K562 (cell line): ENCODE measurements around the gene CALY. TPM values are rescaled to one million over a fixed set of nuclear protein-coding genes. Genes with fewer than 3 reads are reported as not detected.

Experiments
- ATAC-seq: fragments of 200-7000 bp; cut with Tn5 transposase; 3 replicates; pipeline ENCODE4 v1.9.1; 2020; ENCODE audit warnings: moderate library complexity
- BruUV-seq: library from RNA; stranded (reverse); fragments of 400-500 nt; replicated peaks from 2 replicates; lab custom pipeline; 2021; lab: Mats Ljungman, UMichigan
- CTCF ChIA-PET: fragments of 300-600 bp; formaldehyde crosslinking; extraction: SDS; loops from one replicate; lab custom pipeline; 2021; ENCODE audit warnings: low intra/inter-chr PET ratio; lab: Yijun Ruan, JAX
- POLR2A ChIA-PET: fragments of 300-600, 350-650 bp; sonication (Branson Sonifier 250); formaldehyde crosslinking; extraction: SDS; loops from one replicate; lab custom pipeline; 2021; ENCODE audit warnings: antibody characterized with exemption, inconsistent platforms; lab: Yijun Ruan, JAX
- DNase-seq, 4 experiments: peaks; one replicate each; pipeline versions ENCODE4 v3.0.0 to v3.0.0-alpha.2; 2011 to 2018; ENCODE audit warnings: low spot score in 3 of 4, mixed read lengths in 3 of 4; ENCODE audit errors: extremely low read depth in 1 of 4
- FAIRE-seq: peaks from 2 replicates; lab custom pipeline; 2011; peaks lifted over from hg19 to GRCh38; lab: Jason Lieb, UNC
- H2AFZ ChIP-seq: 2 replicates; pipeline ENCODE4 v1.6.0; 2011; ENCODE audit warnings: low read depth, low read length, control low read depth, inconsistent platforms
- H3K27ac ChIP-seq: fragments of 200-600 bp; 3 replicates; pipeline ENCODE4 v1.8.0; 2011; ENCODE audit warnings: low read depth, mild to moderate bottlenecking, control low read depth, inconsistent platforms, low read length, moderate library complexity, mixed read lengths; ENCODE audit errors: extremely low read depth
- H3K27me3 ChIP-seq, 2 experiments: fragments of 300-600 bp in 1 of 2; 2 replicates in 1 of 2; 3 replicates in 1 of 2; pipeline versions ENCODE4 v1.6.0 to v1.8.0; 2011; ENCODE audit warnings: inconsistent platforms in 2 of 2, low read length in 2 of 2, mild to moderate bottlenecking in 1 of 2, mixed read lengths in 1 of 2, moderate library complexity in 1 of 2; ENCODE audit not compliant: control insufficient read depth in 2 of 2, insufficient read depth in 2 of 2
- H3K36me3 ChIP-seq: fragments of 300-600 bp; 3 replicates; pipeline ENCODE4 v1.8.0; 2011; ENCODE audit warnings: mild to moderate bottlenecking, low read length, inconsistent platforms; ENCODE audit not compliant: control insufficient read depth, insufficient read depth
- H3K4me1 ChIP-seq, 2 experiments: fragments of 200-600 bp in 1 of 2; replicated peaks in 1 of 2; 2 replicates in 1 of 2; 3 replicates in 1 of 2; pipeline versions ENCODE4 v1.5.1 to v1.8.0; 2011; ENCODE audit warnings: inconsistent platforms in 2 of 2, low read length in 2 of 2, mild to moderate bottlenecking in 1 of 2, mixed read lengths in 1 of 2, moderate library complexity in 1 of 2; ENCODE audit not compliant: control insufficient read depth in 2 of 2, insufficient read depth in 2 of 2
- H3K4me2 ChIP-seq: 2 replicates; pipeline ENCODE4 v1.6.1; 2011; ENCODE audit warnings: low read length, control low read depth, inconsistent platforms, mixed read lengths; ENCODE audit not compliant: insufficient read depth
- H3K4me3 ChIP-seq: fragments of 200-600 bp; sonication (generic), shearing (Covaris generic); 2 replicates; pipeline ENCODE4 v1.5.1; 2016; ENCODE audit warnings: control low read depth, inconsistent platforms
- H3K79me2 ChIP-seq: fragments of 200-600 bp; 3 replicates; pipeline ENCODE4 v1.8.0; 2011; ENCODE audit warnings: low read length, inconsistent platforms; ENCODE audit not compliant: control insufficient read depth, insufficient read depth
- H3K9ac ChIP-seq, 2 experiments: 2 replicates each; pipeline versions ENCODE4 v1.6.0 to v1.6.1; 2011; ENCODE audit warnings: low read depth in 2 of 2, low read length in 2 of 2, control low read depth in 1 of 2, inconsistent platforms in 1 of 2, mild to moderate bottlenecking in 1 of 2, mixed read lengths in 1 of 2; ENCODE audit not compliant: insufficient read depth in 1 of 2
- H3K9me1 ChIP-seq: one replicate; pipeline ENCODE4 v1.6.0; 2011; ENCODE audit warnings: inconsistent platforms, mild to moderate bottlenecking, low read length, moderate library complexity; ENCODE audit not compliant: control insufficient read depth, insufficient read depth
- H3K9me3 ChIP-seq: replicated peaks from 2 replicates; pipeline ENCODE4 v1.5.1; 2011; ENCODE audit warnings: low read depth, low read length, inconsistent platforms; ENCODE audit not compliant: control insufficient read depth, insufficient read depth
- H4K20me1 ChIP-seq: replicated peaks from 2 replicates; pipeline ENCODE4 v1.6.1; 2011; ENCODE audit warnings: low read length, inconsistent platforms, mixed read lengths; ENCODE audit not compliant: control insufficient read depth, insufficient read depth
- ARID4B ChIP-seq: sonication (generic); formaldehyde crosslinking; IDR thresholded peaks from 2 replicates; pipeline ENCODE4 v1.8.0; 2022; ENCODE audit warnings: mild to moderate bottlenecking, missing genetic modification reagents
- E2F5 ChIP-seq: sonication (generic); formaldehyde crosslinking; IDR thresholded peaks from 2 replicates; pipeline ENCODE4 v1.8.0; 2022; ENCODE audit warnings: mild to moderate bottlenecking, missing genetic modification reagents
- FOXJ2 ChIP-seq: fragments of 200-800 bp; sonication (Bioruptor generic); IDR thresholded peaks from 2 replicates; pipeline ENCODE4 v1.6.1; 2016; ENCODE audit warnings: missing genetic modification characterization, missing compliant biosample characterization
- HMGN3 ChIP-seq: IDR thresholded peaks from 2 replicates; pipeline ENCODE4 v1.6.1; 2011; ENCODE audit warnings: borderline replicate concordance, low read depth, mild to moderate bottlenecking, mixed read lengths, low read length; ENCODE audit not compliant: insufficient read length; ENCODE audit errors: extremely low read depth
- RUNX1 ChIP-seq: sonication (generic); IDR thresholded peaks from 2 replicates; pipeline ENCODE4 v1.6.1; 2016; ENCODE audit warnings: antibody characterized with exemption, low read depth
- THAP12 ChIP-seq: fragments of 250-450 bp; sonication (Bioruptor Pico); IDR thresholded peaks from 2 replicates; pipeline ENCODE4 v1.9.0; 2021; ENCODE audit warnings: mild to moderate bottlenecking, inconsistent platforms
- ZNF134 ChIP-seq: fragments of 250-450 bp; sonication (Bioruptor Pico); conservative IDR thresholded peaks from 2 replicates; pipeline ENCODE4 v1.4.0; 2020
- ZNF174 ChIP-seq: fragments of 250-450 bp; sonication (Bioruptor Pico); IDR thresholded peaks from 2 replicates; pipeline ENCODE4 v1.4.0; 2020; ENCODE audit warnings: mild to moderate bottlenecking
- WGBS: fragments of 100-300 bp; shearing (Covaris generic); methylation state at CpG from one replicate; pipeline ENCODE4 v1.1.6; 2016; ENCODE audit warnings: low coverage, mixed read lengths; ENCODE audit not compliant: insufficient coverage; ENCODE audit errors: missing lambda C conversion rate; 5-methylcytosine and 5-hydroxymethylcytosine counted together
- in situ Hi-C: fragments of 300-500 bp; cut with MboI; formaldehyde crosslinking; loops from 4 replicates; pipeline ENCODE4 v1.15.0; 2018; ENCODE audit warnings: inconsistent platforms, mixed read lengths
- intact Hi-C: fragments of 100-400 bp; cut with micrococcal nuclease; formaldehyde crosslinking; loops from 2 replicates; pipeline ENCODE4 v1.14.2; 2022
- polyA plus RNA-seq, 8 experiments: library from polyadenylated mRNA; depleted of rRNA in 4 of 8; stranded (reverse) in 5 of 8; unstranded in 3 of 8; fragments of >200 nt; fragmentation: Nextera tagmentation in 2 of 8; fragmentation: Illumina TruSeq in 1 of 8; extraction: Ambion mirVana in 2 of 8; extraction: Trizol in 1 of 8; gene quantifications; 2 replicates each; pipeline versions ENCODE4 v1.2.1 to v1.2.3, GENCODE V29; 2011 to 2014; ENCODE audit warnings: inconsistent platforms in 1 of 8, missing spikeins in 1 of 8
- total RNA-seq, 7 experiments: library from RNA; depleted of rRNA in 6 of 7; stranded (reverse); fragments of >200 nt in 6 of 7; fragmentation: Illumina TruSeq in 2 of 7; extraction: Trizol in 2 of 7; gene quantifications; 2 replicates each; pipeline versions ENCODE4 v1.2.1 to v1.2.3, GENCODE V29; 2011 to 2021; ENCODE audit warnings: low replicate concordance in 1 of 7

CALY gene
- total and polyA plus RNA-seq, 9 of the 15 experiments (the other 6 are each of a cell fraction or from before 2014, with no cell fraction given) = not detected

- TF ChIP-seq THAP12 (CRISPR knock-in tag) = 0 out of 2 replicates have a peak, but pooled peaks have one; percentile 13
- TF ChIP-seq ZNF174 (CRISPR knock-in tag) = no peak
- peak; percentile 20 for TF ChIP-seq HMGN3
- no peak for TF ChIP-seq RUNX1
Measured at GRCh38 chr10:133278577-133279265, 58.0 kb downstream of the CALY start (continued).

- no peaks in the 10 kb centered on the region for H3K79me2 ChIP-seq
- BruUV-seq = no TSS peak
- DNase-seq = no peak
- 0 out of 2 replicates have a peak overlapping the region, but pooled peaks have one; percentile 40 for H2AFZ ChIP-seq
- H3K36me3 ChIP-seq = peaks cover 24% of the 10 kb centered on the region; the same call in 1 of the 3 replicates
- no peaks in the 10 kb centered on the region for H4K20me1 ChIP-seq
- H3K4me2 ChIP-seq = peak overlapping the region; percentile 72
- peaks cover 40 to 77% of the 10 kb centered on the region in 2 experiments for H3K4me1 ChIP-seq
- intact Hi-C loops = loop anchor here (2.0 kb wide), 1 partner anchor 27 kb away; no protein-coding TSS in a partner anchor
- ChIA-PET POLR2A (interaction anchor here (0.6 to 1.4 kb wide), 8 partner anchors 16 to 61 kb away, joined by 3 to 4 read pairs (median 3); no protein-coding TSS in a partner anchor), CTCF (no interaction called here)
- H3K9me1 ChIP-seq = peaks cover 3% of the 10 kb centered on the region
- peak; percentile 15 for ATAC-seq
- no peaks in the 10 kb centered on the region for H3K9me3 ChIP-seq
- 48% methylated on average over 8 of the region's 12 CpGs for WGBS
- peak overlapping the region; percentile 61 to 77 for H3K9ac ChIP-seq
- no peak overlapping the region for H3K4me3 ChIP-seq
- FAIRE-seq = no peak
- no peaks in the 10 kb centered on the region for H3K27me3 ChIP-seq
- in situ Hi-C loops = no loop called here
- peak overlapping the region; percentile 92 for H3K27ac ChIP-seq
- TF ChIP-seq ZNF134 = peak; percentile 50; the same call in 1 of the 2 replicates
- TF ChIP-seq FOXJ2 = no peak
- no peak for TF ChIP-seq ARID4B (CRISPR knock-in tag)
- 0 out of 2 replicates have a peak, but pooled peaks have one; percentile 30 for TF ChIP-seq E2F5 (CRISPR knock-in tag)
Measured at GRCh38 chr10:133277993-133278576, 58.6 kb downstream of the CALY start.
